NCI-H2029 treated with DMSO at 0.1 percent for 48 hours (cell line): ENCODE measurements around the gene OSCP1.
A peak's percentile ranks its signal among the peaks of the same experiment; 100 is the strongest.

ENCODE experiments used
- DNase-seq: peaks from one replicate; lab custom pipeline; 2025; lab: John Stamatoyannopoulos, UW

The OSCP1 gene

DNA sequence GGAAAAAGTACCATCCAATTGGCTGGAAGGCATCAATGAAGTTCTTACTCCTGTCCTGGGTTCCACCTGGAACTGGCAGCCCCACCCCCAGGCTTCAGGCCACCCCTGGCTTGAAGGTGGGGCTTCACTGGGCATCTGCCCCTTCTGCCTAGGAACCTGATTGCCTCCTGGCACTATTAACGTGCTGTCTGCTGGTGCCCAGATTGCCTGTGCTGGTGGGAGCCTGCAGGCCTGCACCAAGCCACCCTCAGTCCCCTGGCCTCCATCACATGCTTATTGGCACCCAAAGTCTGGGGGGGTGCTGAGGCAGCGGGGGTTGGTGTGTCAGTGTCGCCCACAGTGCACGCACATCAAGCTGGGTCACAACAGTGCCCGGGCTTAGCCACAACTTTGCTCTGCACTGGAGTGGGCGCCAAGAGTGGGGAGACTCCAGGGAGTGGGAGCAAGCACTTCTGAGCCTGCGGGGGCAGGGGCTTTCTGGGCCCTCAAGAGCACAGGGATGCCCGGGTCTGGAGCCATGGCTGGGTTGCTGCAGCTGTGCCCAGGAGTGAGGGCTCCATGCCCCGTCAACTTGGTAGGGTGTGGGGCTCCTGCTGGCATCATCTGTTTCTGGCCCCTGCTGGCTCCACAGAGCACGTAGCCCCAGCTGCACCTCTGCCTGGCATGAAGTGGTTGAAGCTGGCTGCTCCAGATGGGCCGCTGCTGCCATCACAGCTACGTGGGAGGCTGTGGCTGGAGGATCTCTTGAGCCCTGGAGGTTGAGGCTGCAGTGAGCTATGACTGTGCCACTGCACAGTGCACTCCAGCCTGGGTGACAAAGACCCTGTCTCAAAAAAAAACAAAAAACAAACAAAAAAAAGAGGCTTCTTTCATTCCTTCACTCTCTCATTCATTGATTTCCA is 48.4 kb downstream of the OSCP1 start:
- DNase-seq: no peak

DNA sequence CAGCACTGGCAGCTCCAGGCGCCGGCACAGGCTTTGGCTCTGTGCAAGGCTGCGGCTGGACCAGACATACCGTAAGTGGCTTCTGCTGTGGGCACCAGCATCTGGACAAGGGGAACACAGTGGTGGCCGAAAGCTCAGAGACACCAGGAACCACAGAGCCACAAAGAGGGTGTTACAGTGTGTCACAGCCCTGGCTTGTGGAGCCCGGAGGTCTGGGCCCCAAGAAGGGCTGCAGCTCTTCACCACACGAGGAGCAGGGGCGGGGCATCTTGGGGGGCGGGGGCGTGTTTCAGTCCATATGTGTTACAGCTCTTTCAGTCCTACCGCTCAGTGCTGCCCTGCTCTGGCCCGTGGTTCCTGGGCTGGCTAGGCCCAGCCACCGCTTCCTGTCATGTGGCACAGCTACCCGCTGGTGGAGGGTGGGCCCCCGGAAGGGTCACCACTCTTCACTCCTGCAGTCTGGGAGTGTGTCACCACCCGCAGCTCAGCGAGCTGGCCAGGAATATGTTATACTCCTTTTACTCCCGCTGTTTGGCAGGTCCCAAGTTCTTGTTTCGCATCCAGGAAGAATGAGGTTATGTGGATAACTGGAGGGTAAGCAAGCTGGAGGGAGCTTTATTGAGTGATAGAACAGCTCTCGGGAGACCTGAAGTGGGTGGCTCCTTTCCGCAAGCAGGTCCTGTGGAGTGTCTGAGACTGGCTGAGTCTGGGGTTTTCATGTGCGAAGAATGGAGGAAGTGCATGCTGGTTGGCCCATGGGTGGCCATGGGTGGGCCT is 49.2 kb downstream of the OSCP1 start:
- DNase-seq: no peak

DNA sequence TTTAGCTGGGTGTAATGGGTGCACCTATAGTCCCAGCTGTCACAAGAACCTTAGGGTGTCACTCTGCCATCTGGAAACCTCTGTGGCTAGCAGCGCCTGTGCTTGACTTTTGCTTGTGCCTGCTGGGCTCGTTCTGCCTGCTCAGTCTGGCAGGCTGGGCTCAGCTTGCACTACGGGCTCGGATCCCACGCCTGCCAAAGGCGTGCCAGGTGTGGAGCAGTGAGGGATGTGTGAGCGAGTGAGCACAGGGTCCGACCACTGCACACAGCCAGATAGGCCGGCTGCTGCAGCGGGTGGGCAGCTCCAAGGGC is 49.8 kb downstream of the OSCP1 start:
- DNase-seq: no peak

DNA sequence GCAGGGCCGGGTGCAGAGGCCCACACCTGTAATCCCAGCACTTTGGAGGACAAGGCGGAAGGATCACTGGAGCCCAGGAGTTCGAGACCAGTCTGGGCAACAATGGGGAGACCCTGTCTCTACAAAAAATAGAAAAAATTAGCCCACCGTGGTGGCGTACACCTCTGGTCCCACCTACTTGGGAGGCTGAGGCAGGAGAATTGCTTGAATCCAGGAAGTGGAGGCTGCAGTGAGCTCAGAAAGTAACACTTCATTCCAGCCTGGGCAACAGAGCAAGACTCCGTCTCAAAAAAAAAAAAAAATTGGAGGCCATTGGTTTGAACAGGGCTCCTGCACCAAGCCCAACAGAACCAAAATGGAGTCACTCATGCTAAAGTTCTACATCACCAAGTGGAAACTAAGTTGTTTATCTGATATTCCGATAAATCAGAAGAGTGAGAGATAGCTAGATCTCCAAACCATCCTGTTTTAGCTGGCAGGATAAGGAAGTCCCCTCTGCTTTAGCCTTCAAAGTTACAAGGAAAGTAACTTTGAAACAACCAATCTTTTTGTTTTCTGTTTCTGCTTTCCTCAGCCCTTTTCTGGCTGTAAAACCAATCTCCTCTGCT is 51.8 kb downstream of the OSCP1 start:
- DNase-seq: no peak

DNA sequence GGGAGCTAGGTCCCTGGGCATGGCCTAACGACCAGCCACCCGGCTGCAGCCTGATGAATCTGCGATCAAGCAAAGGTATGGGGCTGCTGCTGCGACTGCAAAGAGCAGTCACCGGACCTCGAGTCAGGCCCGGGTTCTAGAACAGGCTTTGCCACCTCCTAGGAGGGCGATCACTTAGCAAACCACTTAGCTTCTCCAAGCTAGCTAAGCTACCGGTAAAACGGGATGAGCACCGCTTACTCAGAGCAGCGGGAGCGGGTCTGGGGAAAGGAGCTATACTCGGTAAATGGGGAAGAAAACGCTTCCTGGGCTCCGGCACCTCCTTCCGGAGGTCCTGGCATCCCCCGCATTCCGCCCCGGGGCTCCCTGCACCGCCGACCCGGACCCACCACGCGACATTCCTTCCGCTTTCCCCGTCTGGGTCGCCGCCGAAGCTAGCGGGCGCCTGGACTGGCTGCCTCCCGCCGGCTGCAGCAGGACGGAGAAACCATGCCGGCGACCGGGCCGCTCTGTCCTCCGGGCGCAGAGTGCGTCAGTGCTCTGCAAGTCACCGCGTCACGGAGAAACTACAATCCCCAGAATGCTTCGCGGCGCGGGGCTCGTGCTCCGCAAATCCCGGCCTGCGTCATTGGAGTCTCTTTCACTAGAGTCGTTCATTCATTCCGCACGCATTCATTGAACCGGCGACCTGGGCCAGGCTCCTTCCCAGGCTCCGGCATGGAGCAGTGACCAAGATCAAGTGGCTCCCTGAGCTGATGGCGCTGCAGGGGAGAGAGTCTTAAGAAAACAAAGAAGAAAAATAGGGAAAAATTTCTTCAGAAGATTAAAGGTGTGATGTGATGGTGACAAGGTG is 52.6 kb downstream of the OSCP1 start, which contains the start of gene LSM10:
Gene LSM10 (minus strand): TSS at position 531 of the 853 bp plus-strand sequence. CDS start 3,779 bp downstream, outside the sequence.
- peak; percentile 68 for DNase-seq

DNA sequence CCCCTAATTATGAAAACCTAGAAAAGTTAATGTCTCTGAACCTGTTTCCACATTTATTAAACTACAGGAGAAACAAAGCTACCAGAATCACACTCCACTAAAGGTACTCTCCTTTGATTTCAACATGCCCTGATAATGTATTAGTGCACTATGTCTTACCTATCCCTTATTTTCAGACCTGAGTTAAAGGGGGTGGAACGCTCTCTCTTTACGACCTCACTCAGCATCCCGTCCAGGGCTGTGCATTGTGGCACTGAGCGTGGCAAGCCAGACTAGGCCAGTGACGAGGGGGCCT is 53.2 kb downstream of the OSCP1 start:
- no peak for DNase-seq

DNA sequence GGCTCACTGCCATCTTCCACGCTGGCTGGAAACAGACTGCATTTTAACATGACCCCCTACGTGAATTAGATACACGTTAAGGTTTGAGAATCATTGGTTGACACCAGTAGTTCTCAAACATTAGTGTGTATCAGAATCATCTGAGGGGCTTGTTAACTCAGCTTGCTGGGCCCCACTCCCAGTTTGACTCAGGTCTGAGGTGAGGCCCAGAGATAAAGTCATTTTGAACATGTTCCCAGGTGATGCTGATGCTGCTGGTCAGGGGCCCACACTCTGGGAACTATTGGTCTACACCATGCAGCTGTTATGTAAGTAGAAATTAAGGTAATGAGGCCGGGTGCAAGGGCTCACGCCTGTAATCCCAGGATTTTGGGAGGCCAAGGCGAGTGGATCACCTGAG is 53.9 kb downstream of the OSCP1 start:
- no peak for DNase-seq

DNA sequence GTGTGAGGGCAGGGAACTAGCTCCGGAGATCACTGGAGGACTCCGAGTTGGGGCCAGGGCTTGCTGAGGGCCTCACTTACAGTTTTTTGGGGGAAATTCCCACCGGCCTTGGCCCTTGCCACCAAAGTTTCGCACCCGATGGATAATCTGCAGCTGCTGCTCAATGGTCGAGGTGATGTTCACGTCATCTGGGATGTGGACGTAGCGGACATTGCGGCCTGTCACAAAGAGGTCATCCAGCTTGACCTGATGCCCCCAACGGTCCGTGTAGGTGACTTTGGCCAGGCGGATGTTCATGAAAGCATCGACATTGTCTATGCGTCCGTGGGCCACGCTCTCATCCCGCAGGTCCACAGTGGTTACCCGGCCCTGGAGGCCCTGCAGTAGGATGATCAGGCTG is 56.6 kb downstream of the OSCP1 start:
- DNase-seq: no peak

DNA sequence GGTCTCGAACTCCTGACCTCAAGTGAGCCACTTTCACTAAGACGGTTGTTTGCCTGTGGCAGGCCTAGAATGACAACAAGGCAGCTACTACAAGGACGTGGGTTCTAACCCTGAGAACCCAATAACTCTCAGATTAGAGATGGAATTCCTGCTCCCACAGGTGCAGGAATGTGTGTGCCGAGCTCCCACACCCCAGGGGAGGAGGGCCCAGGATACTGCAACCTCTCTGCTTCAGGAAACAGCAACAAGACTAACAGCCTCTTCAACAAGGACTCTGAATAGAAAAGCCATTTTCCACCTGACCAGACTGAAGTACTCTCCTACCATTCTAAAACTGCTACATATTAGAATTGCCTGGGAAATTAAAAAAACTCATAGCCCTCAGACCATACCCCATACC is 57.4 kb downstream of the OSCP1 start:
- DNase-seq: no peak

DNA sequence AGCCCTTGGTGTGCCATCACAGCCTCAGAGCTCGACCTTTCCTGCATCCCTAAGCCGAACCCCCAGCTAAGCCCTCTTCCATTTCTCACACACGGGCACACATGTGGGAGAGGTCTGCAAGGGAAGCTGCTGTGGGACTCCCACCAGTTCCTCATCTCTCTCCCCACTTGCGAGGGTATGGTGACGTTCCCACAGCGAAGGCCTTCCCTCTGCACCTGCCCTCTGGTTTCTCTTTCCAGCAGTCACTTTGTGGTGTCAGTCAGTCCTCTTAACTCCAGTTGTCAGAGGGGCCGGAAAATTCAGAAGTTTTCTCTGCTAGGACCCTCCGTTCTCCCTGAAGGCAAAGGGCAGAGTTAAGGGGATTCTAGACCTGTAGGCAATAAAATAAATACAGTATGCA is 59.0 kb downstream of the OSCP1 start:
- no peak for DNase-seq

DNA sequence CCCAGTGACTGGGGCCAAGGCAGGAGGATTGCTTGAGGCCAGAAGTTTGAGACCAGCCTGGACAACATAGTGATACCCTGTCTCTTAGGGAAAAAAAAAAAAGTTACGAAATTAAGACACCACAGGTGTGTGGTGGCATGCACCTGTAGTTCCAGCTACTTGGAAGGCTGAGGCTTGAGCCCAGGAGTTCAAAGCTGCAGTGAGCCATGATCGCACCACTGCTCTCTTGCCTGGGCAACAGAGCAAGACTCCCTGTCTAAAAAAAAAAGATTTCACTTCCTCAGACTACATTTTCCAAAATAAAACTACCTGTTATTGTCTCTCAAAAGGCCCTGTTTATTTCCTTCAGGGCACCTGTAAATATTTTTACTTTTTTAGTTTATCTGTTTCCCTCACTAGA is 59.8 kb downstream of the OSCP1 start:
- DNase-seq: no peak

DNA sequence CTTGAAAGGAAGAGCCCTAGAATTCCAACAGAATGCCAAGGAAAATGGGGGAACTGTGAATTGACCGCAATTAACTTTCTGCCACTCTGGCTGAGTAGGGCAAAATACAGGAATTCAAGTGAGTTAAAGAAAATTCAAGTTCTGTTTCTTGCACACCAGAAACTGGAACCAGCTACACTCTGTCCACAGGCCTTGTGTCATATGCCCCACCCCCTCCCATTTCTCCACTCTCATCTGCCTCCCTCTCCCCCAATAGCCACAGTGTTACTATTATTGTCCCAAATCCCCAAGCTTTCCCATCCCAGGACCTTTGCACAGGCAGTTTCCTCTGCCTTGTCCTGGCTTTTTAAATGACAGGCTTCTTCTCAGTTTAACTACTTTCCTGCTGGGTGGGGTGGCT is 60.3 kb downstream of the OSCP1 start:
- DNase-seq: no peak

DNA sequence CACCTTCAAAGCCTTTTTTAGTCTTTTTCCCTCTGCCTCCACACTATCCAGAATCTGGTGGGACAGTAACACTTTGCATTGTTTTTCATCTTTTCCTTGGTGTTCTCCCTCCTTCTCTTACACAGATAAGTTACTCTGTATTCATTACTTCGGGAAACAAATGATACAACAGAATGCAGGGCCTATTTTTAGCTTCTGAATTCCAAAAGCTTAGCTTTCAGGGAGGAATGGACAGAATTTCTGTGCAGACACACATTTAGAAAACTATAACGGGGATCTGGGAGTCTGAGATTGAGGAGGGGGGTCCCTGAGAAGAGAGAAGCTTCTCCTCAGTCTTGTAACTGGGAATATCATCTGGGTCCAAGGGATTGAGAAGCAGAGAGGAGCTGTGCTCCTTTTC is 61.0 kb downstream of the OSCP1 start:
- DNase-seq: no peak

DNA sequence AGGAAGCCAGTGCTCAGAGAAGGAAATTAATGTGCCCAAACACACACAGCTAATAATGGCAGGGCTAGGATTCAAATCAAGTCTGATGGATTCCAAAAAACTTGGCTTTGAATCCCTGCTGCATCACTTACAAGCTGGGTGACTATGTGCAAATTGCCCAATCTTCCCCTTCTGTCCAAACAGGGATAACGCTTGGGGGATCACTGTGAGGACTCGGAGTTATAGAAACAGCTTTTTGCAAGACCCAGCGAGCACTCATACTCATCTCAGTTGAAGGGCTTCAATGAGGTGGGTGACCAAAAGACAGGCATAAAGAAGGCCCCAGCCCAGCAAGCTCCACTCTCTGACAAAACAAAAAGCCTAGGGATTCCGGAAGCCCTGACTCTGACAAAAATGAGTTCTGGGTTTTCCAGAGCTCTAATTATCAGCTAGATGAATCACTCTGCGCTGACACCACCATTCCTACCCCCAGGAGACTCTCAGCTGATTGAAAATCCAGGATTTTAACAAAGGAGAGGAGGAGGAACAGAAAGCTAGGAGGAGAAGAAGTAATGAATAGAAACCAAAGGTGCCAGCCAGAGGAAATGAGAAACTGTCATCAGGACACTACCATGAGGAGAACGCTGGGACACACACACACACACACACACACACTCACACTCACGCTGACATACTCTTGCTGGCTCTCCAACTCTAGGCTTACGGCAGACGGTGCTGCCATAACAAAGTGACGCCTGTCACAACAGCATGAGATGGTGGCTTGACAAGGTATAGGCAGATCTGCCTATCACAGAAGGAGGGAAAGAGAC is 62.9 kb downstream of the OSCP1 start:
- no peak for DNase-seq

DNA sequence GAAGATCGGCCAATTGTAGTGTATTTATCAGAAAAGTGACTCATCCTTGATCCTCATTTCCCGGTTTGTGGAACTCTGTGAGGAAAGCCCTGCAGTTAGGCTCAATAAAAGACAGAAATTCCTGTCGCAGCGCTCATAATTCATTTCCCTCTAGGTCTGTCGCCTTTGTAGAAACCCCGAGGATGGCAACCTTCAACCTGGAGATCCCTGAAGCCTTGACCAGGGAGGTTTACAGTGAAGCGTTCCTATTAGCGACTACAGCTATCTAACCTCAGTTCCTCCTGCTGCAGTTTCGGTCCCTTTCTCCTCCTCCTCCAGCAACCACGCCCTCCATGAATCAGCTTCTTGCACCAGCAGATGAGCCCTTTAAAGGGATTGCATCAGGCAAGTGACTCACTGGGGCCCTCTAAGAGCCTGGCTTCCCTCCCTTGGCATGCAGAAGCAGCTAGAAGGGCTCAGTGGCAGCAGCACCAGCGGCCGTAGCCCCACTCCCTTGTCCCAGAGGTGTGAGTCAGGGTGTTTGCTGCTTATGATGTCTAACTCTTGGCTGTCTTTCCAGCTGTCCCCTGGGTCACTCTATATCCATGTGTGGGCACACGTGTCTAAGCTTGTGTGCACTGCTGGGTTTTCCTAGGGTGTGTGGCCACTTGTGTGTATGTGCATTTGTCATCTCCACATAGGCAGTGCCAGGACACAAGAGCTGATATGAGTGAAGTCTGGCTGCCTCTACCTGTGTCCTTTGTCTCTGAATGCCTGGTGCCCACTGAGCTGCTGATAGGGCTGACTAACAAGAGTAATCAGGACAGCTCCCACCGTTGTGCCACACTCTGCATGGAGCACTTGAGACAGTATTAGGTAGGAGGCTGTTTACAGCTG is 63.7 kb downstream of the OSCP1 start:
- peak; percentile 55 for DNase-seq

DNA sequence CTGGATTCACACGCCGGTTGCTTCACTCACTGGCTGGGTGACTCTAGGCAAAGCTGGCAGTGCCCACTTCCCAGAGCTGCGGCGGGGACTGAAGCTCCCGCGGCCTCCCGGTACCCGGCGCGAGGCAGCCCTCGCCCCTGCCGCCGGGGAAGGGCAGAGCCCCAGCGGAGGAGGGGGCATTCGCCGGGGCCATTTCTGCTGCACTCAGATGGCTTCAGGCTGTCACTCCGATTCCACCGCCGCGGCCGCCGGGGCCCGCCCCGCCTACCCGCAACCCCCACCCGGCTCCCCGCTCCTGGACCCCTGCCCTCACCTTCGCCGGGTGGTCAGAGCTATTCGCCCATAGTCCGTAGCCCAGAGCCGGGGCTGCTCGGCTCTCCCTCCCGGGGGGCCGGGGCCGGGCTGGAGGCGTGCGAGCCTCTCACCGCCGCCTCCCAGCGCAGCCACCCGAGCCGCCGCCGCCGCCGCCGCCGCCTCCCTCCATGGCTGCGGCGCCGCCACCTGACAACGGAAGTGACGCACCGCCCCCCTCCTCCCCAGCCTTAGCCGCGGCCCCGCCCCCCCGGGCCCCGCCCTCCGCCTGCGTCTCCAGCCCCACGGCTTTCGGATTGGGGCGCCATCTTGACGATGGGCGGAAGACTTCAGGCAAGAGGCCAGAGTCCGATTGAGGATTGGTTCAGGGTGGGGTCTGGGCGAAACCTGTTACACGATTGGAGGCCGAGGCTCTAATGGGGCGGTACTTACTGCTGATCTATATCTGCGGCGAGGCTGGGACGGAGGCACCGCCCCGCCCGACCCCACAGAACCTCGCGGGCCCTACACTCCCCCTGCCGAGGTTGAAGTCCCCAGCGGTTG is 64.6 kb downstream of the OSCP1 start, which contains the start of gene STK40:
Gene STK40 (minus strand): TSS at position 515 of the 855 bp plus-strand sequence. CDS start 24,592 bp downstream, outside the sequence.
- DNase-seq: peak; percentile 96

DNA sequence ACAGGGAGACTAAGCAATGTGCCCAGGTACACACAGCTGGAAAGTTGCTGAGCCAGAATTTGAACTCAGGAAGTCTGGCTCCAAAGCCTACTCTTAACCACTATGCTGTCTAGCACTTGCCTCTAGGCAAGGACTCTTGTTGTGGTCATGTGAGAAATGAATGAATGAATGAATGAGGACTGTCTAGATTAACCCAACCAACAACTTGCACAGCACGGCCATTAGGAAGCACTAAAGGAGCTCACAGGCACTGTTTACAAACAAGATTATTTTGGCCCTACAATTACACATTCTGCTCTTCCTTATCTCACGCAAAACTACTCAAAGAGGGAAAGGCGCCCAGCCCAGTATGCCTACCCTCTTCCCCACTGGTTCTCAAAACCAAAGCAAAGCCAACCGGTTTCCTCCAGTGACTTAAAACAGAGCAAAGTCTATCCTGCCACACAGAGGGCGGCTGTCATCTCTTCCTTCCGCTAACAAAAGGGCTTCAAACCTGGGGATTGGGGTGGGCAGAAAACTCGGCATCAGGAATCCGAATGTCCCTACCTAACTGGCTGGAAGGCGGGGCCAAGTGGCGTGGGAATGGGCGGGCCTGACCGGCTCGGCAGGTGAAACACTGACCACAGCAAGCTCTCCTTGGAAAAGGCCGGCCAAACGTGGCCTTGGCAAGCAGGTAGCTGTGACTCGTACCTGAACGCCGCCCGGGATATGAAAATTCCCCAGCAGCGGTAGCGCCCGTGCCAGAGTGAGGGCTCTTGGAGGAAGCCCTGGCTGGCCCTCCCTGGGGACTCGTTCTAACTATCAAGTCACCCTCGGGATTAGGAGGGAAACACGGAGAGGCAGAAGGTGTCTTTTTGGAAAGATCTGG is 65.5 kb downstream of the OSCP1 start:
- DNase-seq: peak; percentile 48

DNA sequence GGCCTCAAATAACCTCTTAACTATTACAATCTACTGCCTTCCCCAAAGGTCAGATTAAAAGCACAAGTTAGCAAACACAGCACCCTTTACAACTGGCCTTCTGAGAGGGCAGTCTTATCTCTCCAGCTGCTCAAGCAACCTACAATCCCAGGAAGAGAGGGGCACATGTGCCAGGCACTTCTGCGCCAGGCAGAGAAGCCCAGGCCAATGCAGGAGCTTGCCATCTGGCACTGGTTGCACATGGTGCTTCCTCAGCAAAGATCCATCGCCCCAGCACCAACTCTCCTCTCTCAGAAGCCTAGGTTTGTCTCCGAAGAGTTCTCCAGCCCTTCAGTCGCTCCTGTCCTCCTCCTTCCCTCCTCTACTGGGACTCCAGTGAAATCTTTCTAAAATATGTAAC is 67.0 kb downstream of the OSCP1 start:
- DNase-seq: no peak
